Naive thymus-derived CD4-positive, alpha-beta T cell (primary cell): ENCODE results near the gene MCM7. TPM values are rescaled to one million over a fixed set of nuclear protein-coding genes. Genes with fewer than 3 reads are reported as not detected.

Source experiments
- ATAC-seq: fragments of 150-1000 bp; cut with Tn5 transposase; 2 replicates; pipeline ENCODE4 v1.10.0; 2021; ENCODE audit warnings: mild to moderate bottlenecking, moderate library complexity
- CTCF ChIA-PET: fragments of 350-600 bp; sonication (Branson Sonifier 250); formaldehyde crosslinking; loops from one replicate; lab custom pipeline; 2021; ENCODE audit warnings: antibody characterized with exemption; lab: Charles Lee
- POLR2A ChIA-PET: fragments of 350-600 bp; sonication (Branson Sonifier 250); formaldehyde crosslinking; loops from one replicate; lab custom pipeline; 2021; ENCODE audit warnings: antibody characterized with exemption, inconsistent platforms; lab: Charles Lee
- DNase-seq, 9 donors: peaks; one replicate each; pipeline versions ENCODE4 v3.0.0 to v3.0.0-alpha.2; 2020 to 2022; ENCODE audit warnings: mixed read lengths in 1 of 9
- H3K27ac ChIP-seq: one replicate; pipeline ENCODE4 v1.7.0; 2013; ENCODE audit warnings: mild to moderate bottlenecking, low read depth, low read length, moderate library complexity
- H3K27me3 ChIP-seq, 2 donors: one replicate each; pipeline ENCODE4 v1.7.0; 2013; ENCODE audit warnings: low read length in 2 of 2, mild to moderate bottlenecking in 2 of 2, moderate library complexity in 2 of 2; ENCODE audit not compliant: control insufficient read depth in 2 of 2, insufficient read depth in 2 of 2
- H3K36me3 ChIP-seq, 3 experiments: 1 replicate in 2 of 3; 2 replicates in 1 of 3; pipeline ENCODE4 v1.7.0; 2013; ENCODE audit warnings: low read length in 3 of 3, mild to moderate bottlenecking in 3 of 3, moderate library complexity in 1 of 3; ENCODE audit not compliant: insufficient read depth in 3 of 3, control insufficient read depth in 2 of 3
- H3K4me1 ChIP-seq, 2 donors: one replicate each; pipeline ENCODE4 v1.7.0; 2013; ENCODE audit warnings: low read length in 2 of 2, mild to moderate bottlenecking in 2 of 2, moderate library complexity in 1 of 2; ENCODE audit not compliant: control insufficient read depth in 2 of 2, insufficient read depth in 2 of 2
- H3K4me3 ChIP-seq: 2 replicates; pipeline ENCODE4 v1.7.0; 2013; ENCODE audit warnings: mild to moderate bottlenecking, low read length
- H3K9me3 ChIP-seq, 3 experiments: 1 replicate in 2 of 3; 2 replicates in 1 of 3; pipeline ENCODE4 v1.7.0; 2013; ENCODE audit warnings: low read length in 3 of 3; ENCODE audit not compliant: control insufficient read depth in 2 of 3
- H3K27ac Mint-ChIP-seq, 9 donors: one replicate each; pipeline ENCODE4 v1.8.0; 2020 to 2022; ENCODE audit warnings: mixed read lengths in 9 of 9, mild to moderate bottlenecking in 8 of 9, moderate library complexity in 5 of 9, inconsistent platforms in 2 of 9
- H3K27me3 Mint-ChIP-seq, 5 donors: one replicate each; pipeline ENCODE4 v1.8.0; 2021 to 2022; ENCODE audit warnings: mixed read lengths in 5 of 5, mild to moderate bottlenecking in 1 of 5
- H3K36me3 Mint-ChIP-seq, 5 donors: one replicate each; pipeline ENCODE4 v1.8.0; 2020 to 2022; ENCODE audit warnings: mixed read lengths in 5 of 5, mild to moderate bottlenecking in 3 of 5, inconsistent platforms in 1 of 5
- H3K4me1 Mint-ChIP-seq, 7 donors: one replicate each; pipeline ENCODE4 v1.8.0; 2020 to 2022; ENCODE audit warnings: mixed read lengths in 7 of 7, mild to moderate bottlenecking in 3 of 7, inconsistent platforms in 1 of 7
- H3K4me3 Mint-ChIP-seq, 10 donors: one replicate each; pipeline ENCODE4 v1.8.0; 2020 to 2022; ENCODE audit warnings: mild to moderate bottlenecking in 10 of 10, mixed read lengths in 10 of 10, moderate library complexity in 6 of 10, inconsistent platforms in 2 of 10
- H3K9me3 Mint-ChIP-seq, 11 donors: one replicate each; pipeline ENCODE4 v1.8.0; 2020 to 2022; ENCODE audit warnings: mixed read lengths in 11 of 11, mild to moderate bottlenecking in 4 of 11, inconsistent platforms in 1 of 11, moderate library complexity in 1 of 11
- intact Hi-C, 2 donors: fragments of 100-400 bp; cut with micrococcal nuclease; formaldehyde crosslinking; loops; one replicate each; pipeline ENCODE4 v1.15.1; 2023
- microRNA-seq: library from miRNA; unstranded; fragments of <30 nt; microRNA quantifications from one replicate; pipeline ENCODE4 v1.2.0, GENCODE V29; 2022; ENCODE audit warnings: borderline microRNAs expressed
- polyA plus RNA-seq, 2 donors: library from polyadenylated mRNA; unstranded; fragments of 300-500 nt; fragmentation: Illumina TruSeq; gene quantifications; one replicate each; pipeline ENCODE4 v1.2.3, GENCODE V29; 2021
- total RNA-seq, 6 experiments: library from RNA in 5 of 6; stranded (reverse) in 5 of 6; gene quantifications; 1 replicate in 5 of 6; 2 replicates in 1 of 6; pipeline ENCODE4 v1.2.3 and lab custom pipeline; 2021 to 2026

The MCM7 gene
- total and polyA plus RNA-seq, 7 experiments from 2014 or later = 29.5 to 263 (median 117) TPM

- peak overlapping the region; percentile 51 to 98 (median 90) for H3K27ac Mint-ChIP-seq
- H3K27ac ChIP-seq = no peak overlapping the region
- H3K27me3 ChIP-seq = no peaks in the 10 kb centered on the region
- H3K9me3 Mint-ChIP-seq = no peaks in the 10 kb centered on the region
- ATAC-seq (no peak), DNase-seq (peak in 1 of 9 donors; percentile 2)
- H3K27me3 Mint-ChIP-seq = peaks cover 0 to 3% (median 0%) of the 10 kb centered on the region in 5 donors
- peaks cover 0 to 7% (median 0%) of the 10 kb centered on the region in 3 experiments for H3K36me3 ChIP-seq
- intact Hi-C loops = loop anchor here (1.0 to 2.0 kb wide), 8 partner anchors 32 to 381 kb away; partner anchors contain the start of genes ZKSCAN1 (in 2 of the 2), ZNF3 (in 2 of the 2), AP4M1 (in 1 of the 2) and MCM7 (in 1 of the 2)
- H3K4me1 ChIP-seq = peaks cover 0 to 6% of the 10 kb centered on the region in 2 donors
- peaks cover 4 to 33% (median 25%) of the 10 kb centered on the region in 7 donors for H3K4me1 Mint-ChIP-seq
- CTCF ChIA-PET = interaction anchor here (0.6 to 1.6 kb wide), 4 partner anchors 33 to 119 kb away, joined by 3 to 4 read pairs (median 4); partner anchors contain the start of gene ZKSCAN1
- H3K9me3 ChIP-seq = no peaks in the 10 kb centered on the region
- H3K4me3 ChIP-seq = no peak overlapping the region
- peak overlapping the region; percentile 70 to 95 (median 90) for H3K4me3 Mint-ChIP-seq
- POLR2A ChIA-PET = interaction anchor here (0.7 to 2.7 kb wide), 7 partner anchors 22 to 130 kb away, joined by 3 to 11 read pairs (median 7); partner anchors contain the start of genes MCM7, TRIM4 and ZKSCAN1
- peaks cover 0 to 2% (median 0%) of the 10 kb centered on the region in 5 donors for H3K36me3 Mint-ChIP-seq
Observed at GRCh38 chr7:100048680-100049079, 52.5 kb downstream of the MCM7 start.

- intact Hi-C loops = no loop called here
- no peak overlapping the region for H3K4me3 ChIP-seq
- ATAC-seq = peak; percentile 45
- Mint-ChIP-seq H3K4me3 (peak overlapping the region in 3 of 10 donors; percentile 17 to 48 (median 42)), H3K36me3 (peaks cover 0 to 4% (median 0%) of the 10 kb centered on the region in 5 donors), H3K4me1 (peaks cover 9 to 36% (median 26%) of the 10 kb centered on the region in 7 donors), H3K9me3 (no peaks in the 10 kb centered on the region), H3K27ac (peak overlapping the region in 1 of 9 donors; percentile 42), H3K27me3 (peaks cover 0 to 3% (median 0%) of the 10 kb centered on the region in 5 donors)
- H3K9me3 ChIP-seq = no peaks in the 10 kb centered on the region
- no peak for DNase-seq
- no peaks in the 10 kb centered on the region for H3K27me3 ChIP-seq
- H3K36me3 ChIP-seq = peaks cover 0 to 5% (median 0%) of the 10 kb centered on the region in 3 experiments
- H3K4me1 ChIP-seq = peaks cover 6% of the 10 kb centered on the region in 2 donors
- ChIA-PET POLR2A (interaction anchor here (0.8 kb wide), 1 partner anchor 29 kb away, joined by 4 read pairs; the partner anchor contains the start of gene ZKSCAN1), CTCF (no interaction called here)
- no peak overlapping the region for H3K27ac ChIP-seq
Observed at GRCh38 chr7:100044718-100045117, 56.5 kb downstream of the MCM7 start.

Small RNA genes lying within 50 kb of the gene (microRNA-seq; reads per million reads assigned to microRNA genes)
- gene MIR106B (3,194 reads per million, percentile 91 among the genes with 10 or more reads in this experiment), gene MIR25 (937 reads per million, percentile 81 among the genes with 10 or more reads in this experiment), gene MIR93 (2,453 reads per million, percentile 89 among the genes with 10 or more reads in this experiment)

Other genes starting within 250 kb of the MCM7 start
- gene OR2AE1, start 224.4 kb downstream of the MCM7 start, total RNA-seq = under 1 TPM in 4 of 5 experiments, not detected in 1; 0.41 to 0.70 (median 0.52) TPM
- gene OR2AE1, start 224.4 kb downstream of the MCM7 start, polyA plus RNA-seq = not detected
- 10 to 100 TPM; 30.1 to 75.0 (median 37.6) TPM for gene TRIM4, start 181.9 kb downstream of the MCM7 start, total RNA-seq
- 10 to 100 TPM; 31.9 to 37.8 TPM for gene TRIM4, start 181.9 kb downstream of the MCM7 start, polyA plus RNA-seq
- 1 to 10 TPM in 1 of 5 experiments, under 1 TPM in 3, not detected in 1; 0.41 to 1.1 (median 0.58) TPM for gene GJC3, start 171.8 kb downstream of the MCM7 start, total RNA-seq
- under 1 TPM; 0.61 to 0.92 TPM for gene GJC3, start 171.8 kb downstream of the MCM7 start, polyA plus RNA-seq
- not detected for gene AZGP1, start 125.4 kb downstream of the MCM7 start, total RNA-seq
- gene AZGP1, start 125.4 kb downstream of the MCM7 start, polyA plus RNA-seq = not detected
- gene ZKSCAN1, start 85.8 kb downstream of the MCM7 start, total RNA-seq = 100 to 1,000 TPM in 2 of 5 experiments, 10 to 100 TPM in 3; 54.0 to 103 (median 70.1) TPM
- 10 to 100 TPM; 47.0 to 55.5 TPM for gene ZKSCAN1, start 85.8 kb downstream of the MCM7 start, polyA plus RNA-seq
- gene ZSCAN21, start 51.6 kb downstream of the MCM7 start, total RNA-seq = 10 to 100 TPM in 1 of 5 experiments, 1 to 10 TPM in 4; 3.9 to 10.1 (median 6.2) TPM
- 10 to 100 TPM in 1 of 2 donors, 1 to 10 TPM in 1; 6.8 to 13.4 TPM for gene ZSCAN21, start 51.6 kb downstream of the MCM7 start, polyA plus RNA-seq
- gene ZNF3, start 19.7 kb downstream of the MCM7 start, total RNA-seq = 10 to 100 TPM; 29.1 to 48.0 (median 35.0) TPM
- 10 to 100 TPM; 20.3 to 37.6 TPM for gene ZNF3, start 19.7 kb downstream of the MCM7 start, polyA plus RNA-seq
- 100 to 1,000 TPM in 1 of 5 experiments, 10 to 100 TPM in 4; 65.7 to 103 (median 80.1) TPM for gene COPS6, start 12.4 kb downstream of the MCM7 start, total RNA-seq
- gene COPS6, start 12.4 kb downstream of the MCM7 start, polyA plus RNA-seq = 100 to 1,000 TPM; 110 to 122 TPM
- gene AP4M1, start 246 bp upstream of the MCM7 start, total RNA-seq = 10 to 100 TPM in 3 of 5 experiments, 1 to 10 TPM in 2; 7.5 to 13.8 (median 11.0) TPM
- gene AP4M1, start 246 bp upstream of the MCM7 start, polyA plus RNA-seq = 1 to 10 TPM; 2.6 to 5.1 TPM
- 10 to 100 TPM; 39.5 to 68.1 (median 55.0) TPM for gene TAF6, start 18.0 kb upstream of the MCM7 start, total RNA-seq
- 10 to 100 TPM; 30.8 to 45.0 TPM for gene TAF6, start 18.0 kb upstream of the MCM7 start, polyA plus RNA-seq
- 10 to 100 TPM; 22.1 to 68.2 (median 40.3) TPM for gene CNPY4, start 18.2 kb upstream of the MCM7 start, total RNA-seq
- 10 to 100 TPM; 21.5 to 22.3 TPM for gene CNPY4, start 18.2 kb upstream of the MCM7 start, polyA plus RNA-seq
- 1 to 10 TPM; 4.5 to 6.3 (median 5.8) TPM for gene MBLAC1, start 25.6 kb upstream of the MCM7 start, total RNA-seq
- gene MBLAC1, start 25.6 kb upstream of the MCM7 start, polyA plus RNA-seq = 1 to 10 TPM; 1.5 to 2.3 TPM
- 100 to 1,000 TPM; 132 to 200 (median 173) TPM for gene LAMTOR4, start 47.5 kb upstream of the MCM7 start, total RNA-seq
- 100 to 1,000 TPM; 550 to 555 TPM for gene LAMTOR4, start 47.5 kb upstream of the MCM7 start, polyA plus RNA-seq
- 100 to 1,000 TPM in 1 of 5 experiments, 10 to 100 TPM in 4; 51.8 to 102 (median 70.2) TPM for gene TRAPPC14, start 57.3 kb upstream of the MCM7 start, total RNA-seq
- 1 to 10 TPM; 3.2 to 5.9 TPM for gene TRAPPC14, start 57.3 kb upstream of the MCM7 start, polyA plus RNA-seq
- gene GAL3ST4, start 67.2 kb upstream of the MCM7 start, total RNA-seq = 10 to 100 TPM in 4 of 5 experiments, 1 to 10 TPM in 1; 4.7 to 26.8 (median 16.7) TPM
- gene GAL3ST4, start 67.2 kb upstream of the MCM7 start, polyA plus RNA-seq = 10 to 100 TPM in 1 of 2 donors, 1 to 10 TPM in 1; 7.4 to 10.8 TPM
- gene GPC2, start 76.0 kb upstream of the MCM7 start, total RNA-seq = 10 to 100 TPM in 4 of 5 experiments, 1 to 10 TPM in 1; 8.1 to 30.6 (median 18.2) TPM
- under 1 TPM; 0.64 to 0.87 TPM for gene GPC2, start 76.0 kb upstream of the MCM7 start, polyA plus RNA-seq
- gene STAG3, start 76.5 kb upstream of the MCM7 start, total RNA-seq = 10 to 100 TPM in 1 of 5 experiments, 1 to 10 TPM in 4; 5.5 to 24.6 (median 9.5) TPM
- 1 to 10 TPM; 2.4 to 6.5 TPM for gene STAG3, start 76.5 kb upstream of the MCM7 start, polyA plus RNA-seq
- gene PVRIG, start 118.6 kb upstream of the MCM7 start, total RNA-seq = 10 to 100 TPM; 32.1 to 88.7 (median 66.2) TPM
- gene PVRIG, start 118.6 kb upstream of the MCM7 start, polyA plus RNA-seq = 10 to 100 TPM; 69.5 to 81.0 TPM
- not detected for gene SPDYE3, start 206.3 kb upstream of the MCM7 start, total RNA-seq
- 1 to 10 TPM; 8.5 to 8.7 TPM for gene SPDYE3, start 206.3 kb upstream of the MCM7 start, polyA plus RNA-seq